NCI-H1417 (cell line): ENCODE data around the gene SPAG6.
A peak's percentile ranks its signal among the peaks of the same experiment; 100 is the strongest.
"Not testable (repeated sequence)": the region's sequence is repeated elsewhere in the genome, so short reads cannot be mapped to it uniquely, and the experiment has no call there.

ENCODE experiments used
- DNase-seq, 3 experiments: peaks; one replicate each; lab custom pipeline; 2025; lab: John Stamatoyannopoulos, UW

Gene SPAG6

DNA sequence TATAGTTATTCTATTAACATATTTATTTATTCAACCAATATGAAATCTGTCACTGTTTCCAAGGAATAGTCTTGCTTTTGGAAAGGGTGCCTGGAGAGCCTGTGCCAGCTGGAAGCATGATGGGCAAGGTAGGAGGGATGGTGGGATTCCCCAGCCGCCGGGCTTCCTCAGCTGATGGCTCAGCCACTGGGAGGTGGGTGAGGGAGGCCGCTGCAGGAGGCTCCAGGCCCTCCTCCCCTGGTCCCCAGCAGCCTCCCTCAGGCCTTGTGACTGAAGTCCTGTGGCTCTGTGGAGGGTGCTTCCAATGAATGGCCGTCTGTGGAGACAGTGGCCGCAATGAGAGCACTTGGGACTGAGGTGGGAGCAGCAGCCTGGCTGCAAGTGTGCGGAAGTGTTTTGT, 27.0 kb downstream of the SPAG6 start:
- DNase-seq, result no peak

DNA sequence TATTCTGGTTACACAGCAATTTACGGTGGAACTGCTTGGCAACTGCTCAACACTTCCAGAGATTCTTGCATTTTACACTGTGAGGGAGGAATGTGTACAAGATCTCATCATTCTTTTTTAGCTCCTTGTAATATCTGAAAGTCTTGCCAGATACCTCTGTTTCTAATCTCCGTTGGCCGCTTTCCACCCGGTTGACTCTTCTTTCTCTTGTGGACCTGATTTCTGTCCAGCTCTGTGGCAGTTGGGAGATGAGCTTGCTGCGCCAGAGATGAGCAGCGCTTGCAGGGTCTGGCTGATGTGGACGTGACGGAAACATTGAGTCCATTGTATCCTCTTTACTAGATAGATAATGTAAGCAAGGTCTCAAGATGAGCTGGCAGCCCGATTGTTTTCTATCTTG, 27.6 kb downstream of the SPAG6 start:
- no peak for DNase-seq

DNA sequence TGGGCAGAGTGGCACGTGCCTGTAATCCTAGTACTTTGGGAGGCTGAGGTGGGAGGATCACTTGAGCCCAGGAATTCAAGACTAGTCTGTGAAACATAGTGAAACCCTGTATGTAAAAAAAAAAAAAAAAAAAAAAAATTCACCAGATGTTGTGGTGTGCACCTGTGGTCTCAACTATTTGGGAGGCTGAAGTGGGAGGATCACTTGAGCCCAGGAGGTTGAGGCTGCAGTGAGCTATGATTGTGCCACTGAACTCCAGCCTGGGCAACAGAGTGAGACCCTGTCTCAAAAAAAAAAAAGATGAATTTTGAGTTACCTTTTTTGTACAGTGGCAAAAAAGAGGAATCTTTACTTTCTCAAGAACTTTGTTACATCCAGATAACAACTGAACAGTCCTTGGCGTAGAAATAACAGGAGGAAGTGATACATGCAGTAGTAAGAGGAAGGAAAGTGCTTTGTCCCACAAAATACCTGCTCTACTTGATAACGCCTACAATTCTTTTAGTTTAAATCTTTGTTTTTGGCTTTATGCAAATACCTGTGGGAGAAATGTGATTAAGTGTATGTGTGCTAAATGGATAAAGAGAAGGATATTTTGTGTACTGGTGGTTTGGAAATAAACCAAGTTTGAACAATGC, 29.3 kb downstream of the SPAG6 start:
- DNase-seq, result no peak

DNA sequence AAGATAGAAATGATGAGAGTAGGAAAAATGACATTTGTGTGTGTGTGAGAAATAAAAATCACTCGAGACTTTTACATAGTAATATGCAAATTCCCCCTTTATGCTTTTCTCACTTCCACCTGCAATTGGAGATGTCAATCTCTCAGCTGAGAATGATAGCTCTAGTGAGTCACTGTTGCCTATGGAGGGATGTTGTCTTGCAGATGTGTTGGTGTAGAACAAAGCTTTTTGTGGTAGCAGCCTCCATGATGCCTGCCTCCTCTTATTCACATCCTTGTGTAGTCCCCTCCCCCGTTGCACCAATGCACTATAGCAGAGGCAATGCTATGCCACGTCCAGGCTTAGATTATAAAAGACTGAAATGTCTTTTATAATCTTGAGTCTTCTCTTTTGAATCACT, 33.8 kb downstream of the SPAG6 start:
- DNase-seq, result no peak

DNA sequence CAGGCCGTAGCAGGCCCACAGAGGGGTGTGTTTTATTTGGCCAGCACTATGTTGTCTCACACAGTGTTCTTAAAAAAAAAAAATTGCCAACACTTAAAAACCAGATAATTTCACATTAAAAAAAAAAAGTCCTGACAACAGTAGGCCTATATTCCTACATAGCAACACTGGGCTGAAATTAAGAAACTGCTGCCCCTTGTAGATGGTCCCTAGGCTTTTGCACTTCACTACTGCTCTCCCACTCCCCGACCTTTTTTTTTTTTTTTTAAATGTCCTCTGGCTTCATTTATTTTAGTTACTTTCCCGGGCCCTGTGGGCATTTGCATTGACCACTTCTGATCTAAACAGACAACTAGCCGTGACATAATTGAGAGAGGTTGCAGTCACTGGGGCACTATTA, 36.0 kb downstream of the SPAG6 start:
- no peak for DNase-seq

DNA sequence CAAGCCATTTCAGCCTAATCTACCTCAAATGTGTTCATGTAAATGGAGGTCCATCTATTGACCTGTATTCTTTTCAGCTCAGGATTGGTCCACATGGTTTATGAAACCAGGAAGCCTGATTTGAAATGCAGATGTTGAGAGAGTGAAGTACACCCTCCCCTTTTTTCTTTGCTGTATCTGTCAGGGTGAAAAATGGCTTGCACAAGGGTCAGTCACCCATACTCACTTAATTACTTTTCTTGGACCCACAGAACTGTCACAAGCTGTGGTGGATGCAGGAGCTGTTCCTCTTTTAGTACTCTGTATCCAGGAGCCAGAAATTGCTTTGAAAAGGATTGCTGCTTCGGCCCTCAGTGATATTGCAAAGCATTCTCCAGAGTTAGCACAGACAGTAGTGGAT, 41.2 kb downstream of the SPAG6 start:
- DNase-seq, result peak in 2 of 3 experiments; percentile 0 to 18

DNA sequence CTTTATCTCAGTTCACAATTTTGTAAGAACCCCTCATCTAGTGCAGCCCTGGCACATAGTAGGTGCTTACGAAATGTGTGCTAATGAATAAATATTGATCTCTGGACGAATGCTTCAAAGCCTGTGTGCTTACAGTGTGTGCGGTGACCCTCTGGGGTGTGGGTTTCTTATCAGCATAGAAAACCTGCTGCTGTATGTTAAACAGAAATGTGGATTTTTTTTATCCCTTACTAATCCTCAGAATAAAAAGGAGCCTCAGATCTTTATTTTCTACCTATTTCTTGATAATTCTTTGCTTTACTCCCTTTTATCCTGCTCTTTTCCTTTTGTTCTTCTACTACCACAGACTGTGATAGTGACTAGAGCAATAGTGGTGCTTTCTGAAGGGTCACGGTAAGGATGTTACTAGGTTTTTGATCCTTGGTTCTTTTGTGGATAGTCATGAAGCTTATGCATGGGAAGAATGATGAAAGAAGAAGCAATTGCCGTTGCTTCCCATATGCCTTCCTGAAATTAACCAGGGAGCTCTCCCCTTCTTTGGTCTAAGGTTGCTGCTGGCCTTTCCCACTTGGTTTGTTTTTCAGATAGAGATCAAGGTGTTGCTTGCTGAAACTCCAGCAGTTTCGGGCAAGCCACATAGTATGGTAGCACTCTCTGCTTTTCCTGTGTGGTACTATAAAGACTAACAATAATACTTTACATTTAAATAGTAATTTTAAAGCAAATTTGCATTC, 44.7 kb downstream of the SPAG6 start:
- DNase-seq, result no peak

DNA sequence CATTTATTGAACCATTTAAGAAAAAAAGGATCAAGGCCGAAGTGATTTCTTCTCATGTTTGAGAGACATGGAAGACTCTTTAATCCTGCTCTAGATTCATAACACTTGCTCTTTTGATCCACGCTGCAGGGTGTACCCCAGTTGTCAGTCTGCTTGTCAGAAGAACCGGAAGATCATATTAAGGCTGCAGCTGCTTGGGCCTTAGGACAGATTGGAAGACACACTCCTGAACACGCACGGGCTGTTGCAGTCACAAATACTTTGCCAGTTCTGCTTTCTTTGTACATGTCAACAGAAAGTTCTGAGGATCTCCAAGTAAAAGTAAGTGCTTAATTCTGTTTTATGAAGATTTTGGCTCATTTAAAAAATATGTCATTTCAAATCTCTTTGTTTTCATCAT, 46.3 kb downstream of the SPAG6 start:
- DNase-seq, result peak in 1 of 3 experiments; percentile 2

DNA sequence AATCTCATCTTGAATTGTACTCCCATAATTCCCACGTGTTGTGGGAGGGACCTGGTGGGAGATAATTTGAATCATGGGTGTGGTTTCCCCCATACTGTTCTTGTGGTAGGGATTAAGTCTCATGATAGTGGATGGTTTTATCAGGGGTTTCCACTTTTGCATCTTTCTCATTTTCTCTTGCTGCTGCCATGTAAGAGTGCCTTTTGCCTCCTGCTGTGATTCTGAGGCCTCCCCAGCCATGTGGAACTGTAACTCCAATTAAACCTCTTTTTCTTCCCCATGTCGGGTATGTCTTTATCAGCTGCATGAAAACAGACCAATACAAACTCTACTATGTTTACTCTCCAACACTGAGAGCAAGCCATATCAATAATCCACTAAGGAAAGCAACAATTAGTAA, 50.9 kb downstream of the SPAG6 start:
- DNase-seq, result not testable (repeated sequence)

DNA sequence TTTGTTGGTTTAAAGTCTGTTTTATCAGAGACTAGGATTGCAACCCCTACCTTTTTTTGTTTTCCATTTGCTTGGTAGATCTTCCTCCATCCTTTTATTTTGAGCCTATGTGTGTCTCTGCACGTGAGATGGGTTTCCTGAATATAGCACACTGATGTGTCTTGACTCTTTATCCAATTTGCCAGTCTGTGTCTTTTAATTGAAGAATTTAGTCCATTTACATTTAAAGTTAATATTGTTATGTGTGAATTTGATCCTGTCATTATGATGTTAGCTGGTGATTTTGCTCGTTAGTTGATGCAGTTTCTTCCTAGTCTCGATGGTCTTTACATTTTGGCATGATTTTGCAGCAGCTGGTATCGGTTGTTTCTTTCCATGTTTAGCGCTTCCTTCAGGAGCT, 61.6 kb downstream of the SPAG6 start:
- DNase-seq, result not testable (repeated sequence)

DNA sequence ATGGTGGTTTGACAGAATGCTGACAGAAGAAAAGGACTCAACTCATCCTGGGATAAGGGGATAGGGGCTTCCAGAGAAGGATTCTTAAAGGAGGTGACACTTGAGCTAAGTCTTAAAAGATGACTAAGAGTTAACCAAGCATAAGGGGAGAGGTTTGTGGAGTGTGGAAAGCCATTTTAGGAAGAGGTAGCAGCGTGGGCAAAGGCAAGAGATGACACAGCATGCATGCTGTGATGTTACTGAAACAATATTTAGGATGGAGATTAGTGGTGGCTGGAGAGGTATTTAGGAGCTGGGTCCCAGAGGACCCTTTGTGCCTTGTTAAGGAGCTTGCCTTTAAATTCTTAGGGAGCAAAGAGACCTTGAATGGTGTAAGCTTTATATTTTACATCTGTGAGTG, 65.1 kb downstream of the SPAG6 start:
- no peak for DNase-seq

DNA sequence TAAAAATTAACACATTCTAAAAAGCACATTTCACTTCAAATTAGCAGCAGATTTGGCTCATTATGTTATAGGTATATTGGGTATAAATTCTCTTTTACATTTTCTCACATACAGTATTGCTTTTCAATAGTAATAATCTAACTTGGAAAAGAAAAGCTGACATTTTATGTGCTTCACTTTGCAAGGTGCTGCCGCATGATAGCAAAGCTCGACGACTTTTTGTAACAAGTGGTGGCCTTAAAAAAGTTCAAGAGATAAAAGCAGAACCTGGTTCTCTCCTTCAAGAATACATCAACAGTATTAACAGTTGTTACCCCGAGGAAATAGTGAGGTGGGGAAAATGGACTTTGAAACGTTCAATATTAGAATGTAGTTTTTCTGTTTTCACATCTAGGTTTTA, 65.5 kb downstream of the SPAG6 start:
- DNase-seq, result no peak

DNA sequence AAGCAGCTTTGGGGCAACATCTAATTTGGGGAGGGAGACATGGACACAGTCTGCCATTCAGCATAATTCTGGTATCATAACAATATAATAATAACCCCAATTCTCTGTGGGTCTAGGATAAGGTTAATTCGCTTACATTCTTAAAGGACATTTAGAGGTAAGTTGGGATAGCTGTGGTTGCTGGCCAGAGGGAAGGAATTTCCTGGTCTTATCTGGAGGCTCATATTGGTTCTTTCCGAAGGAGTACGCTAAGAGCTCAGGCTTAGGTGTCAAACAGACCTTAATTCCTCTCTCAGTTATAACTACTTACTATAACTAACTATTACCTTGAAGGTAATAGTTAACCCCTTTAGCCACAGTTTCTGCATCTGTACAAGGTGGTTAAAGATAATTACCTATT, 68.8 kb downstream of the SPAG6 start:
- no peak for DNase-seq

DNA sequence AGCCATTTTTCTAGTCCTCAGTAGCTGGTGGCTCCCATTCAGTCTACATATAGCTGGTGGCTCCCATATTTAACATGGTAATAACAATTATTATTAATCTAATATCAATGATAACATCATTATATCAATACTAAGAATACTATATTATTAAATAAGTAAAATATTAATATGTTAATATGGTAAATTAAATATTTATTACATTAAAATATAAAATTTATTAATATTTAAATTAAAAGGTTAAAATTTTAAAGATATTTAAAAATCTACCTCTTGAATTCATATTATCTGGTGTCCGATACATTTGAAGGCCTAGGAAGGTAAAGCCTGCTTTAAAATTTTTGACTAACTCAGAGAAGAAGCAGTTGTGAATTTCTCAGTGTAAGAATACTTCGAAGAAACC, 69.8 kb downstream of the SPAG6 start:
- no peak for DNase-seq

DNA sequence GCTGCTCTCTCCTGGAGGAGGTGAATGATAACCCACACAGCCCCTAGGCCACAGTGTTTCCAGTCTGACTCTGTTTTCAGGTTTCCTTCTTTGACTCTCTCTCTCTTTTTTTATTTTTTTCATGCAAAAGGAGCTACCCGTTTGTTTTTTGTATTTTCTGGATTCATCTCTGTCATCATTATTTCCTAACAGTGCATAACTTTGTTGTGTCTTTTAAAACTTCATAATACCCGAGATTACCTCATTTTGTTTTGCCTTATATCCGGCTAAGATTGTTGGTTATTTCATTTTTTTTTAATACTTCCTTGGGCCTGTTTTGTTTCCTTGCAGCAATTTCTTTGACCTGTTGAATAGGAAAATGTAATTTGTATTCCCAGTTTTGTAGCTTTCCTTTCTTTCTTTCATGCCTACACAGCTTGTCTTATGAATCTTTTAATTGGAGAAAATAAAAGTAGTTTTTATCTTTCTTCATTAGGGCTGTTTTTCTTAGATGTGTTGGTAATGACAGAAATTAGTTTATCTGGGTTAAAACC, 72.5 kb downstream of the SPAG6 start:
- DNase-seq, result no peak

DNA sequence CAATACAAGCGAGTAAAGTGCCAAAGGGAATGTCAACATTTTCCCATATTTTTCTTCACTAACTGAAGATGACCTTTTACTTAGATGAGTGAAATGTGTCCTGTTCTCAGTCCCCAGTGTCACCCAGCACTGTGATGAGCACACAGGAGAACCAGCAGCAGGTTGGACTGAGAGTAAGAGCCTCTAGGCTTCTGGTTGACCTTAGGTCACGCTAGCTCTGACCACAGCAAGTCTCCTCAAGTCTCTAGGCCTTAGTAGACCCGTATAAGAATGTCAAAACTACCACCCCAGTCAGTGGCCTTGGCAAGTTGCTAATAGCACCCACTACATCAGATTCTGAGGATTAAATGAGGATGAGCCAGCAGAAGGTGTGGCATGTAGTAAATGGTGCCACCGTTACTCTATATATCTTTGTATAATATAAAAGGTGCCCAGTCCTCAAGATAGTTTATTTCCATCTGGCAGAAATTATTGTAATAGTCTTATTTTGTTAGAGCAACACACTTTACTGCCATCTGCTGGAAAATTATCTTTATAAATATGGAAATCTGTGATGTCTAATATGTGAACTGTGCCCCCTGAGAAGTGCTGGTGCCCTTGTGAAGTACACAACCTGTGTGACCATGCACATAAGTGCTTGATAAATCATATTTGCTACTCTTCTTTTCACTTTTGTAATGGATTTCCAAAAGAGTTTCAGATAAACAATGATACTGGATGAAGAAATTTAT, 75.7 kb downstream of the SPAG6 start:
- DNase-seq, result peak in 1 of 3 experiments; percentile 8

DNA sequence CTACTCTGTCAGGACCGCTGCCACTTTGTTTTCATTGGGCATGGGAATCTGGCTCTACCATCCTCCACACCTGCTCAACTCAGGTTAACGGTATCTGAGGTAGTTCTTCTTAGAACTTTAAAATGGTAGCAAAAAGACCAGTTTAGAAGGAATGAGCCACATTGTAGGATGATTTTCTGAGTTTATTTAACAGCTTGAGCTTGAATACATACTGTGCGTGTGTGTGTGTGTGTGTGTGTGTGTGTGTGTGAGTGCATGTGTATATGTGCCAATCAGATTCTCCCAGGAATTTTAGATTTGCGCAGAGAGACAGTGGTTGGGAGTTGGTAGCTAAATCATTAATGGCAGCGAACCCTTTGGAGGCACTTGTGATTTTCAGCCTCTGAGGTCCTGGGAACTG, 81.4 kb downstream of the SPAG6 start:
- DNase-seq, result no peak

DNA sequence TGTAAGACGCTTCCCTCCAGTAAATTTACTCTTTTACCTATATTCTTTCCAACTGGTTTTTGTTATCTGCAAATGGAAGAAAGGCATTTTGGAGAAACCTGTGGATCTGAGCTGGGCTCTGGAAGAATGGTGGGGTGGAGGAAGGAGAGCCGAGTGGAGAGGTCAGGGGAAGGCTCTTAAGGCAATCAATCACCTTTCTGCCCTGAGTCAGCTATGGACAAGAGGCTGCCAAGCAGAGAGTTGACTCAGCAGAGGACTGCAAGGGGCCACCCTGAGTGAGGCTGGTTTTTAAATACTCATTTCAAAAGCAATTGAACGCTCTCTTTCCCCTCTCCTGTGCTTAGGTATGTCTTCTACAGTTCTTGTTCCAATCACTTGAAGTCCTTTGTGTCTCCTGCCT, 81.8 kb downstream of the SPAG6 start:
- peak in 1 of 3 experiments; percentile 9 for DNase-seq

DNA sequence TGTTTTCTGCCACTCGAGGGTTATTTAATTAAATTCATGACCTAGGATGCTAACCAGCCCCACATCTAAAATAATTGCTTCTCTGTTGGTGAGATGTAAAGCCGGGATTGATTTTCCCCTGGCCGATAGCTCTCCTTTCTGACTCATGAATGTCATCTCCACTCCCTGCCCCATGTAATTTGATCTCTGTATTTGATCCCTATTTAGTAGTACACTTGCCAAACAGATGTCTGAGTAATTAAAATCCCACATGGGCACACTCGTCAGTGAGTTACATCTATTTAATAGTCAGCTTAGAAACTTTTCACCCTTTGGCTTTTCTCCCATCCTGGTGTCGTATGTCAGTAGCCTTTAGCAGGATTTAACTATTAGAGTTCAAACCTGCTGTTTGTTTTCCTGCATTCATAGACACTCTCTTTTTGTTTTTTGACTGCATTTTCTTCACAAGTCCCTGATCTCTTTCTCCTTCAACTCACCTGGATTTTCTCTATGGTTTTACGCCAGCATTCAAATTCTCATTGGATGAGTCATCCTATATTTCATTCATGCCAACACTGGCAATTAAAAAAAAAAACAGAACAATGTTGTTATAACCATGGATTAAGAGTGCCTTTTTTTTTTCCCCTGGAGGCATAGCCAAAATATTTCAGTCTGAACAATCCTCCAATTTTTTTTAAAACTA, 82.7 kb downstream of the SPAG6 start:
- DNase-seq, result peak; percentile 33 to 78 (median 35)

DNA sequence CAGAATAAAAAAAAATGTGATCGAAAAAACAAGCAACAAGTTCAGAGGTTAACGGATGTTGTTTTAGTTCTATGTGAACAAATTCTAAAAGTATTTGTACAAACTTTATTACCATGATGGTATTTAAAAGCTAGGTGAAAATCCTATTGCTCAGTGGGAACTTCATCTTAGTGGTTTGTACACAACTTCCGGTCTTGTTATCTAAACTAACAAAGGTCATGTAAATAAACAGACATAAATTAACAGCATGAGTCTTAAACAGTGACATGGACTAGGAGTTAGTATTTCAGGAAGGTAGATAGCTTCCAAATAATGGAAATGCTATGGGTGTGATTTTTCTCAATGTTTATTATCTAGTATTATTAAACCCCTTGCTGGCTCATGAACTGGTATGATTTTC, 83.8 kb downstream of the SPAG6 start:
- no peak for DNase-seq

DNA sequence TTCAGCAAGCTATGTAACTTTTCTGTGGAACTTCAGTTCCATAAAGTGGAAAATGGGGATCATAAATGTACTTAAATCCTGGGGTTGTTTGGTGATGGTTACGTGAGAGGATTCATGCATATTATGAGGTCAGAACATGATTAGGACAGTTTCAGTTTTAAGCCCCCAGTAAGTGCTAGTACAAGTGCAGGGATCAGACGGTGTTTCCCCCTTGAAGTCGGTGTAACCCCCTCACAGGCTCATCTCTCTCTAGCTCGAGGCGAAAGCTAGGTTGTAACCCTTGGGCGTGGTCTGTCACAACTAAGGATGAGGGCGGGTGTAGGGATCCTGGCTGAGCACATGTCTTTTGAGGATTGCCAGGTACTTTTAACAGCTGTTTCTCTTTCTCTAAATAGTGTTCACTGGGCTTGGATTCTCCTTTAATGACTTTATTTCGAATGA, 84.7 kb downstream of the SPAG6 start:
- no peak for DNase-seq

DNA sequence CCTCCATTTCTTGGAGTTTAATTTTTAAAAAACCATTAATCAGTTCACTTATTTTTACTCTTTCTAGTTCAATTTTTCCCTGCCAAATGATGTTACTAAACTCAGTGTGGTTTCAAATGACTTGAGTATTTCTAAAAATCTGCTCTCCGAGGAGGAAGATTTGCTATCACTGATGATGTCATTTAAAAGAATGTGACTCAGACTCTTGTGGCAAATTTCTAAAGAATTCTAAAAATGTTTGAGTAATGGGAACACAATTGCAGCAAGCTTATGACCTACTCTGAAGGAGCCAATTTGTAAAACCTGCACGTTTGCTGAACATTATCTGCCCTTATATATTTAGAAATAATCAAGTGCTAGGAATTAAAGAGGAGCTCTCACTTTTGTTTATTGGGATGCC, 88.6 kb downstream of the SPAG6 start:
- no peak for DNase-seq
